Tibial nerve (tissue), 4 donors: ENCODE results near the gene AFAP1.

Source experiments
- EP300 ChIP-seq, 2 donors: sonication (generic); formaldehyde crosslinking; IDR thresholded peaks; one replicate each; pipeline ENCODE4 v1.6.1; 2017; ENCODE audit warnings: antibody characterized with exemption in 2 of 2, mild to moderate bottlenecking in 1 of 2
- POLR2A ChIP-seq, 2 donors: fragments of 450-650 bp; IDR thresholded peaks; one replicate each; pipeline ENCODE4 v1.6.1; 2017; ENCODE audit warnings: antibody characterized with exemption in 2 of 2, mild to moderate bottlenecking in 2 of 2, moderate library complexity in 2 of 2
- TF ChIP-seq, protein P1 (sequence below), 5 experiments: fragments of 200-600 bp in 3 of 5; fragments of 450-650 bp in 2 of 5; sonication (generic) in 3 of 5; IDR thresholded peaks; one replicate each; pipeline ENCODE4 v1.5.1; 2016 to 2019; ENCODE audit warnings: antibody characterized with exemption in 5 of 5, mild to moderate bottlenecking in 3 of 5, moderate library complexity in 2 of 5

- TF ChIP-seq, protein P1, sequence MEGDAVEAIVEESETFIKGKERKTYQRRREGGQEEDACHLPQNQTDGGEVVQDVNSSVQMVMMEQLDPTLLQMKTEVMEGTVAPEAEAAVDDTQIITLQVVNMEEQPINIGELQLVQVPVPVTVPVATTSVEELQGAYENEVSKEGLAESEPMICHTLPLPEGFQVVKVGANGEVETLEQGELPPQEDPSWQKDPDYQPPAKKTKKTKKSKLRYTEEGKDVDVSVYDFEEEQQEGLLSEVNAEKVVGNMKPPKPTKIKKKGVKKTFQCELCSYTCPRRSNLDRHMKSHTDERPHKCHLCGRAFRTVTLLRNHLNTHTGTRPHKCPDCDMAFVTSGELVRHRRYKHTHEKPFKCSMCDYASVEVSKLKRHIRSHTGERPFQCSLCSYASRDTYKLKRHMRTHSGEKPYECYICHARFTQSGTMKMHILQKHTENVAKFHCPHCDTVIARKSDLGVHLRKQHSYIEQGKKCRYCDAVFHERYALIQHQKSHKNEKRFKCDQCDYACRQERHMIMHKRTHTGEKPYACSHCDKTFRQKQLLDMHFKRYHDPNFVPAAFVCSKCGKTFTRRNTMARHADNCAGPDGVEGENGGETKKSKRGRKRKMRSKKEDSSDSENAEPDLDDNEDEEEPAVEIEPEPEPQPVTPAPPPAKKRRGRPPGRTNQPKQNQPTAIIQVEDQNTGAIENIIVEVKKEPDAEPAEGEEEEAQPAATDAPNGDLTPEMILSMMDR (IDR thresholded peaks at IDR 0.05), result no peak
- TF ChIP-seq POLR2A (IDR thresholded peaks at IDR 0.05) (no peak), EP300 (IDR thresholded peaks at IDR 0.05) (no peak)
These were observed 128.7 kb downstream of the AFAP1 start for GRCh38 chr4:7810783-7811535.
